HG02610 (cell line): ENCODE measurements around the gene USP35.

Source experiments
- ATAC-seq: cut with Tn5 transposase; IDR thresholded peaks from one replicate; pipeline ENCODE4 v1.9.1; 2021; ENCODE audit warnings: mild to moderate bottlenecking, moderate library complexity; ENCODE audit not compliant: unreplicated experiment

USP35 gene, protein sequence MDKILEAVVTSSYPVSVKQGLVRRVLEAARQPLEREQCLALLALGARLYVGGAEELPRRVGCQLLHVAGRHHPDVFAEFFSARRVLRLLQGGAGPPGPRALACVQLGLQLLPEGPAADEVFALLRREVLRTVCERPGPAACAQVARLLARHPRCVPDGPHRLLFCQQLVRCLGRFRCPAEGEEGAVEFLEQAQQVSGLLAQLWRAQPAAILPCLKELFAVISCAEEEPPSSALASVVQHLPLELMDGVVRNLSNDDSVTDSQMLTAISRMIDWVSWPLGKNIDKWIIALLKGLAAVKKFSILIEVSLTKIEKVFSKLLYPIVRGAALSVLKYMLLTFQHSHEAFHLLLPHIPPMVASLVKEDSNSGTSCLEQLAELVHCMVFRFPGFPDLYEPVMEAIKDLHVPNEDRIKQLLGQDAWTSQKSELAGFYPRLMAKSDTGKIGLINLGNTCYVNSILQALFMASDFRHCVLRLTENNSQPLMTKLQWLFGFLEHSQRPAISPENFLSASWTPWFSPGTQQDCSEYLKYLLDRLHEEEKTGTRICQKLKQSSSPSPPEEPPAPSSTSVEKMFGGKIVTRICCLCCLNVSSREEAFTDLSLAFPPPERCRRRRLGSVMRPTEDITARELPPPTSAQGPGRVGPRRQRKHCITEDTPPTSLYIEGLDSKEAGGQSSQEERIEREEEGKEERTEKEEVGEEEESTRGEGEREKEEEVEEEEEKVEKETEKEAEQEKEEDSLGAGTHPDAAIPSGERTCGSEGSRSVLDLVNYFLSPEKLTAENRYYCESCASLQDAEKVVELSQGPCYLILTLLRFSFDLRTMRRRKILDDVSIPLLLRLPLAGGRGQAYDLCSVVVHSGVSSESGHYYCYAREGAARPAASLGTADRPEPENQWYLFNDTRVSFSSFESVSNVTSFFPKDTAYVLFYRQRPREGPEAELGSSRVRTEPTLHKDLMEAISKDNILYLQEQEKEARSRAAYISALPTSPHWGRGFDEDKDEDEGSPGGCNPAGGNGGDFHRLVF

GRCh38 chr11:78188286-78189173, at the start of gene USP35, which contains the start of gene KCTD21:
USP35 (plus strand) TSS chr11:78188919; CDS start chr11:78196246, 7,327 bp downstream.
KCTD21 (minus strand) TSS chr11:78188626; CDS start chr11:78174554, 14,072 bp downstream.
- ATAC-seq = peak; percentile 95

DNA sequence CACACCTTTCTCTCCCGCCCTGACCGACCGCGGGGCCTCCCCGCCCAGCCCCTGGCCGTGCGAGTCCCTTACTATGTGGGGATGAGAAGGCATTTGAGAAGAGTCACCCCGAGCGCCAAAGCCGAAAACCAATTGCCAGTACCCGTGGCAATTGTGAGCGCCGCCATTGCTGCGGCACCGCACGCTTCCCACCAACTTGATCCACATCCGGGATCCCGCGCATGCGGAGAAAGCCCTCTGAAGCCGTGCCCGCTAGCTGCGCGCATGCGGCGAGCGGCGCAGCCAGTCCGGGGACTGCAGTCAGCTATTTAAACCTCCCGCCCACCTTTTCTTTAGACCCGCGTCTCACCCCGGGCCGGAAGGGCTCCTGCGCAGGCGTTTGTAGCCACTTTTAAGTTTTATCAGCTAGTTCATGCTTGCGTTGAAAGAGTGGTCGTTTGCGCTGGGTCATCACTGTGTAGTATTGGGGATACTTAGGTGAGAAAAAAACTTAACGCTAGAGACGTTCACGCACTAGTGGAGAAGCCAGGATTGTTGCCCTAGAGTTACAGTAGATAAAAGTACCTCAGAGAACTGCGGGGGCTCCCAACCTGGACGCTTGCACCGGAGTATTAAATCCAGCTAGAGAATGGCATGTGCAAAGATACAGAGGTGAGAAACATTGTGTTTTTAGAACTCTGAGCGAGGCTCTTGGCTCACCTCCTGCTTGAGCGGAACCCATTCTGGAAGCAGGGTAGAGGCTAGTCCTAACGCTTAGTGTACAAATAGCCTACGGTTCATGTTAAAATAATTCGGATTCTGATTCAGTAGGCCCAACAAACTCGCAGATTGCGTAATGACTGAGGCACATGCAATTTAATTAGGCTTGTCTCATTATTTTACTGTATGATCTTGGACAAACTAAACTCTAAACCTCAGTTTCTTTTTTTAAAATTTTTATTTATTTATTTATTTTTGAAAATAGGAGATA, 49.0 kb upstream of the USP35 start, which contains the start of gene ALG8:
Gene ALG8 (minus strand): TSS at position 205 of the 970 bp plus-strand sequence. CDS start 38 bp downstream, at position 167.
- peak; percentile 95 for ATAC-seq

- no peak for ATAC-seq
Observed at GRCh38 chr11:78140392-78141077, 48.2 kb upstream of the USP35 start.

GRCh38 chr11:78145511-78146025, 43.2 kb upstream of the USP35 start:
- ATAC-seq = no peak

DNA sequence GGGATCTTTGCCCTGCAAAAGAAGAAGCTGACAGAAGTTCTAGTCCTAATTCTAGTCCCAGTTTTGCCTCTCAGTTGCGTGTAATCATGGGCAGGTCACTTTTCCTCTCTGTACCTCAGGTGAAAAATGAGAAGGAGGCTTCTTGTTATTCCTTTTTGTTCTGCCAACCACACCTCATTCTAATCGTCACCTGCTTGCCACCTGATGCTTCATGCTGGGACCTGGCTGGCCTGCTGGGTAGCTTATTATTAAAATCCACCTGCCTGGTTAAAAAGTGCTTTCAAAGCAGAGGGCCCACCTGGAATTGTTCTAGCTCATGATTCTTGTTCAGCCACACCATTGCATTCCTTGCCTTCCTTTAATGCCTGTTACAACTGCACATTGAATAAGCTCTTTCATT, 40.9 kb upstream of the USP35 start:
- ATAC-seq = no peak

GRCh38 chr11:78149646-78150045, 39.1 kb upstream of the USP35 start:
- ATAC-seq = no peak

- no peak for ATAC-seq
Observed at GRCh38 chr11:78150346-78150745, 38.4 kb upstream of the USP35 start.

DNA sequence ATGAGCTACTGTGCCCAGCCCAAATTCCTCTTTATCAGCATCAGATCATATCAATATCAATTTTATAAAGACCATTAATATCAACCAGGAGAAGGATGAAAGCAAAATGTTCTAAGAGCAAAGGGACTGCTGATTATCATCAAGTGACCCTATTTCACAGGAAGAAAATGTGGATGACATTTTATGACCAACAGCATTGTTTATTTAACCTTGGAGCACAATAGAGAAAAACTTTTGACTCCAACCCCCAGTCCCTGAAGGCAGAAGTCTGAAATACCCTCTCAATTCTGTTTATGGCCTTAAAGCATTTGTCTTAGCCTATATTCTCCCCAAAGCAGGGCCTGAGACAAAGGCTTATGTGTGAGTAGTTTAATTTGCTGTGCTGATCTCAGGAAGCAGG, 38.0 kb upstream of the USP35 start:
- no peak for ATAC-seq

- no peak for ATAC-seq
Observed at GRCh38 chr11:78151804-78152203, 36.9 kb upstream of the USP35 start.

GRCh38 chr11:78156127-78156844, 32.4 kb upstream of the USP35 start:
- no peak for ATAC-seq

DNA sequence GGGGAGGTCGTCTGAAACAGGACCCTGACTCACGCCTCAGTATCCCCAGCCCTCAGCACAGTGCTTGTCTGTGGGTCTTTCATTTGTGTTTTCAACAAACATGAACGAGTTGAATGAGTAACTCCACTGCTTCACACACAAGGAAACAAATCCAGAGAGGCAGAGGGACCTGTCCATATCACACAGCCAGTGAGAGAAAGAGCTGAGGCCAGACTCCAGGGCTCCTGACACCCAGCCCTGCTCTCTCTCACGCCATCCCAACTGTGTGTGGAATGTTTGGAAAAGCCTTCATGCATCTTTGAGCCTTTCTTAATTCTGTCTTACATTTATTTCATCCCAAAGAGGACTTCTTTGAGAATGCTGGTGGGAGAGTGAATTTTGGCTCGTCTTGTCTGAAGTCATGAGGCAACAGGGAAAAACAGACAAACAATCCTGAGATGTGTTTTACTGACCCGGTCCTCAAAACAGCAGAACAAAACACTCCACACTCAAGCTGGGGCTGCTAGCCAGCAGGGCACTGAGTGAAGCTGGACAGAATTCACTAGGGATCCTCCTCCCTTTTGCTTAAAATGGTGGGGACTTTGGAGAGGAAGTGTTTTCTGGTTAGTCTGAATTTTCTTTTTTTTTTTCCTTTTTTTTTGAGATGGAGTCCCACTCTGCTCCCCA, 29.6 kb upstream of the USP35 start:
- no peak for ATAC-seq

- no peak for ATAC-seq
Observed at GRCh38 chr11:78160557-78160956, 28.2 kb upstream of the USP35 start.

DNA sequence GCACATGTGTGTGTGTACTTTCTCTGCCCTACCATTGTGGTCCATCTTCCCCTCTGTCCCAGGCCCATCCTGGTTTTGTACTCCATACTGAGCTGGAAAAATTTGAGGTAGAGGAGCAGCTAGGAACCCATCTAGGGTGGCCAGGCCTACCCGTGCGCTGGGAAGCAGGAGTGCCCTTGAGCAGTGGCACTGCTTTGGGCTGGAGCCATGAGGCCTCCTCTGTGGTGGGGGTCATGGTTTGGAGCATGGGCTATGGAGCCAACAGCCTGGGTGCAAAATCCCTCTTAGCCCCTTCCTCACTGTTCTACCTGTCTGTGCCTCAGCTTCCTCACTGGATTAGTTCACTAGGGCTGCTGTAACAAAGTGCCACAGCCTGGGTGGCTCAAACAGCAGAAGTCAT, 27.4 kb upstream of the USP35 start:
- ATAC-seq = no peak

DNA sequence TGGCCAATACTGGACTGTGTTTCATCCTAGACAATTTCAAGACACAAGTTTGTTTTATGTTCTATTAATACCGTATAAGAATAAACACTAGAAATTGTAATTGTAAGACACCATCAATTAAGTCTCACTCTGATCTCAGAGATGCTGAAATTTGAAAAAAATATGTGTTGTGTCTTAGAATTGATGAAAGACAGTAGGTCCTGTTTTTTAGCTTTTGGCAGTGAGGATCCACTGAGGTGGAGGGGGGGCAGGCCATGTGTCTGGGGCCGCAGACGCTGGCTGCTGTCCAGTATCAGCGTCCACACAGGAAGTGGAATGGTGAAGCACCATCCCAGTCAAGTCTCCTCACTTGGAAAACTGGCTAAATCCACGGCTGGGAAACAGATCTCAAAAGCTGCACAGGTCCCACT, 26.8 kb upstream of the USP35 start:
- ATAC-seq = no peak

GRCh38 chr11:78163828-78164227, 24.9 kb upstream of the USP35 start:
- no peak for ATAC-seq

GRCh38 chr11:78164471-78164870, 24.2 kb upstream of the USP35 start:
- no peak for ATAC-seq

DNA sequence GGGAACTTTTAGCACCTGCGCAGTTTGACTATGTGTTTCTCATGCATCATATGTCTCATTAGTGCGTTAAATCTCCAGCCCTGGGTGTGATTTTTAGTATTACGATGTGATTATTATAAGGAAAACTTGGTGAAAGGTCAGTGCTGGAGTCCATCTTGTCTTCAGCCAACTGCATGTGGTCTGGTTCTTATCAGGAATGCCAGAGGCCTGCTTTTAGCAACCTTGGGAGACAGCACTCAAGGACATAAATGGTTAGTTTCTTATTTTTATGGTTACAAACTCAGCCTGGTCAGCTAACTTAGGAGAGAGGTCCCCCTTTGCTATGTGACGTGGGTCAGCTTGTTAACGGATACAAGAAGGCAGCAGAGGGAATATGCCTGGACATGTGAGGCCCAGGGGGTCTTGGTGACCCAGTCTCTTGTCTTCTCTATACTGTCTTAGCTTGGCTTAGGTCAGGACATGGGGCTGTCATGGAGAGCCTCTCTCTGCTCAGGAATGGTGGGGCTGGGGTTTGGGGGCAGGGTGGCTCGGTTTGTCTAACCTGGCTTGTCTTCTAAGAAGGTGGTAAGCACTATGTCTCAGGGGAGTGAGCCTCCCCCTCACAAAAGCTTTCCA, 21.8 kb upstream of the USP35 start:
- no peak for ATAC-seq
